Measurements from ENCODE around the gene BBLN. TPM values are rescaled to one million over a fixed set of nuclear protein-coding genes. Genes with fewer than 3 reads are reported as not detected.
"Not testable (repeated sequence)": the region's sequence is repeated elsewhere in the genome, so short reads cannot be mapped to it uniquely, and the experiment has no call there.

Gene BBLN, protein sequence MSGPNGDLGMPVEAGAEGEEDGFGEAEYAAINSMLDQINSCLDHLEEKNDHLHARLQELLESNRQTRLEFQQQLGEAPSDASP
- total RNA-seq (10 to 100 TPM; 53.6 to 55.9 TPM), total RNA-seq (19.0 to 58.1 (median 32.8) reads per million in 172 experiments)
- polyA plus RNA-seq (2013, experiment 1 of 2), result 110 TPM
- 90.5 TPM for polyA plus RNA-seq (2013, experiment 2 of 2)

DNA sequence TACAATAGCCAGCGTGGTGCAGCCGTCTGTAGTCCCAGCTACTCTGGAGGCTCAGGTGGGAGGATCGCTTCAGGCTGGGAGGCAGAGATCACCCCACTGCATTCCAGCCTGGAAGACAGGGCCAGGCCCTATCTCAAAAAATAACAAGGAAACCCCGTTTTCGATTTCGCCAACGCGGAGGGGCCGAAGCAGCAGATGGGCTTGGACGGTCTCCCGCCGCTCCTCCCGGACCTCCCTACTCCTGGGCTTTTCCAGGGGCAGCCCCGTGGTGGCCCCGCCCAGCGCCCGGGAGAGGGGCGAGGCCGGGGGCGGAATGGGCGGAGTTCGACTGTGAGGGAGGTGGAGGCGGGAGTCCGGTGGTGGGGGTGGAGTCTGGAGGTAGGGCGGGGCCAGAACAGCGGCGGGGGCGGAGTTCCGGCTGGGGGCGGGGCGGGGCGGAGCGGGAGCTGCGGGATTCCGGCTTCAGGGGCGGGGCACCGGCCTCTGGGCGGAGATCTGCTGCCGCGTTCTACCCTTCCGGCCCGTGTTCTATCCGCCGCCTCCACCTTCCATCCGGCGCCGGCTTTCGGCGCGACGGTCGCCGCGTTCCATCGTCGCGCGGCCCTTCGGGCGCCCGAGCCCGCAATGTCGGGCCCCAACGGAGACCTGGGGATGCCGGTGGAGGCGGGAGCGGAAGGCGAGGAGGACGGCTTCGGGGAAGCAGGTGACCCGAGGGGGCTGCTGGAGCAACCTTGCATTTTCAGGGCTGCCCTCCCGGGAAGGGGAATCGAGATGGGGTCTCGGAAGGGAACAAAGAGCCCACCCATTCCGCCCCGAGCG is at the start of gene BBLN:
BBLN (plus strand) TSS at position 482 of the 819 bp plus-strand sequence; CDS start at position 625, 143 bp downstream.
- Mint-ChIP-seq H3K4me3 (peak within 1 kb of the TSS; percentile 89), H3K4me1 (ENCODE audit: low read depth) (peaks cover 20% of the 10 kb centered on the region), H3K27ac (peak within 1 kb of the TSS; percentile 92), H3K27me3 (no peaks in the 10 kb centered on the region), H3K36me3 (ENCODE audit: low read depth) (peaks cover 25% of the 10 kb centered on the region), H3K9me3 (no peaks in the 10 kb centered on the region)
- CTCF ChIA-PET, result interaction anchor here (0.6 to 2.9 kb wide), 5 partner anchors 31 to 1738 kb away, joined by 3 to 8 read pairs (median 3); partner anchors contain the start of gene CIZ1
- H3K27me3 ChIP-seq (ENCODE audit: control insufficient read depth in 1 of 2, insufficient read depth in 2 of 2, low read length in 2 of 2), result no peaks in the 10 kb centered on the region
- H3K36me3 ChIP-seq (ENCODE audit: insufficient read depth, low read length), result peaks cover 22% of the 10 kb centered on the region
- peak within 1 kb of the TSS; percentile 97 for H3K4me3 ChIP-seq (ENCODE audit: low read length)
- H3K27ac ChIP-seq (ENCODE audit: low read depth in 1 of 2, low read length in 2 of 2), result peak within 1 kb of the TSS; percentile 77 to 86
- no peaks in the 10 kb centered on the region for H3K9me3 ChIP-seq (ENCODE audit: control insufficient read depth in 1 of 2, insufficient read depth in 1 of 2, low read length in 2 of 2)
- DNase-seq (peak; percentile 86 to 97 (median 92)), ATAC-seq (ENCODE audit: poor library complexity) (peak; percentile 78)
- TF ChIP-seq, protein P1, sequence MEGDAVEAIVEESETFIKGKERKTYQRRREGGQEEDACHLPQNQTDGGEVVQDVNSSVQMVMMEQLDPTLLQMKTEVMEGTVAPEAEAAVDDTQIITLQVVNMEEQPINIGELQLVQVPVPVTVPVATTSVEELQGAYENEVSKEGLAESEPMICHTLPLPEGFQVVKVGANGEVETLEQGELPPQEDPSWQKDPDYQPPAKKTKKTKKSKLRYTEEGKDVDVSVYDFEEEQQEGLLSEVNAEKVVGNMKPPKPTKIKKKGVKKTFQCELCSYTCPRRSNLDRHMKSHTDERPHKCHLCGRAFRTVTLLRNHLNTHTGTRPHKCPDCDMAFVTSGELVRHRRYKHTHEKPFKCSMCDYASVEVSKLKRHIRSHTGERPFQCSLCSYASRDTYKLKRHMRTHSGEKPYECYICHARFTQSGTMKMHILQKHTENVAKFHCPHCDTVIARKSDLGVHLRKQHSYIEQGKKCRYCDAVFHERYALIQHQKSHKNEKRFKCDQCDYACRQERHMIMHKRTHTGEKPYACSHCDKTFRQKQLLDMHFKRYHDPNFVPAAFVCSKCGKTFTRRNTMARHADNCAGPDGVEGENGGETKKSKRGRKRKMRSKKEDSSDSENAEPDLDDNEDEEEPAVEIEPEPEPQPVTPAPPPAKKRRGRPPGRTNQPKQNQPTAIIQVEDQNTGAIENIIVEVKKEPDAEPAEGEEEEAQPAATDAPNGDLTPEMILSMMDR (IDR thresholded peaks at IDR 0.05), result no peak
- intact Hi-C loops (cut with DNase I, micrococcal nuclease), result loop anchor here (1.0 to 10.0 kb wide), 5 partner anchors 31 to 935 kb away; partner anchors contain the start of gene CIZ1 (in 1 of the 2)
- H3K4me1 ChIP-seq (ENCODE audit: insufficient read depth, low read length), result peaks cover 24% of the 10 kb centered on the region
- POLR2A ChIA-PET, result interaction anchor here (0.6 to 4.4 kb wide), 14 partner anchors 10 to 393 kb away, joined by 3 to 29 read pairs (median 5); partner anchors contain the start of genes GOLGA2, NAIF1, PTGES2 and SWI5

DNA sequence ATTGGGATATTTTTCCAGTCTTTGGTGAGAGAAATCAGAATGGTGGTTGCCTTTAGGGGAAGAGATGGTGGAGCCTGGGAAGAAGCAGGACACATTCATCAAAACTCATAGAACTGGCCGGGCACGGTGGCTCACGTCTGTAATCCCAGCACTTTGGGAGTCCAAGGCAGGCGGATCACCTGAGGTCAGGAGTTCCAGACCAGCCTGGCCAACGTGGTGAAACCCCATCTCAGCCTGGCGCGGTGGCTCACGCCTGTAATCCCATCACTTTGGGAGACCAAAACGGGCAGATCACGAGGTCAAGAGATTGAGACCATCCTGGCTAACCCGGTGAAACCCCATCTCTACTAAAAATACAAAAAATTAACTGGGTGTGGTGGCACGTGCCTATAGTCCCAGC is 48.3 kb upstream of the BBLN start:
- peaks cover 47% of the 10 kb centered on the region for H3K36me3 Mint-ChIP-seq (ENCODE audit: low read depth)
- CTCF ChIA-PET; H3K4me1 Mint-ChIP-seq (ENCODE audit: low read depth); DNase-seq; H3K4me3 Mint-ChIP-seq; ATAC-seq (ENCODE audit: poor library complexity); H3K4me3 ChIP-seq (ENCODE audit: low read length); H3K9me3 ChIP-seq (ENCODE audit: control insufficient read depth in 1 of 2, insufficient read depth in 1 of 2, low read length in 2 of 2); H3K4me1 ChIP-seq (ENCODE audit: insufficient read depth, low read length); H3K27ac Mint-ChIP-seq; H3K27ac ChIP-seq (ENCODE audit: low read depth in 1 of 2, low read length in 2 of 2); H3K9me3 Mint-ChIP-seq; H3K27me3 ChIP-seq (ENCODE audit: control insufficient read depth in 1 of 2, insufficient read depth in 2 of 2, low read length in 2 of 2); H3K27me3 Mint-ChIP-seq: not testable (repeated sequence)
- POLR2A ChIA-PET, result interaction anchor here (1.1 kb wide), 1 partner anchor 44 kb away, joined by 3 read pairs; the partner anchor contains the start of genes NAIF1 and SLC25A25
- H3K36me3 ChIP-seq (ENCODE audit: insufficient read depth, low read length), result peaks cover 38% of the 10 kb centered on the region
- intact Hi-C loops (cut with DNase I, micrococcal nuclease), result loop anchor here in 1 of 2 experiments (10.0 kb wide), 1 partner anchor 157 kb away; no protein-coding TSS in a partner anchor

DNA sequence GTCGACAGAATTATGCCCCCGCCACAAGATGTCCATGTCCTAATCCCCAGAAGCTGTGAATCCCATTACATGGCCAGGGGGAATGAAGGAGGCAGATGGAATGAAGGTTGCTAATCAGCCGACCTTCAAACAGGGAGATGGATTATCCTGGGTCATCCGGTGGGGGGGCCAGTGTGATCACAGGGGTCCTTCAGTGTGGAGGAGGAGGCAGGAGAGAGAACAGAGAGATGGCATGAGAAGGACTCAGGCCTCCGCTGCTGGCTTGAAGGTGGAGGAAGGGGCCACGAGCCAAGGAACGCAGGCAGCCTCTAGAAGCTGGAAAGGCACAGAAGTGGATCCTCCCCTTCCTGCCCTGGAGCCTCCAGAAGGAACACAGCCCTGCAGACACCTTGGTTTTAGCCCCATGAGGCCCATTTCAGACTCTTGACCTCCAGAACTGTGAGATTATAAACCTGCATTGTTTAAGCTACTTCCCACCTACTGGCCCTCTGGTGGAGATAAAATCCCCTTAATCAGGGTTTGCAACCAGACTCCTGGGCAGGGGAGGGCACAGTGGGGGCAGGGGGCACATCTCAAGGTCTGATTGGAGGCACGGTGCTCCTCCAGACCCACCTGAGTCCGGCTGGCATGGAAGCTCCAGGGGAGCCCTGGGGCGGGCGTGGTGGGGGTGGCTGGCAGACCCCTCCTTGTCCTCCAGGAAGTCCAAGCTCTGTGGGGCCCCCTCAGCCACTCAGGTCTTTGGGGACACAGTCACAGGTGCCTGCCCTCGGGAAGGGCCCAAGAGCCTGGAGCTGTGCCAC is 46.3 kb upstream of the BBLN start:
- no peak overlapping the region for H3K4me3 Mint-ChIP-seq
- H3K27ac Mint-ChIP-seq, result no peak overlapping the region
- Histone ChIP-seq H3K27ac (ENCODE audit: low read depth in 1 of 2, low read length in 2 of 2) (no peak overlapping the region), H3K36me3 (ENCODE audit: insufficient read depth, low read length) (peaks cover 18% of the 10 kb centered on the region), H3K4me1 (ENCODE audit: insufficient read depth, low read length) (peaks cover 15% of the 10 kb centered on the region), H3K27me3 (ENCODE audit: control insufficient read depth in 1 of 2, insufficient read depth in 2 of 2, low read length in 2 of 2) (no peaks in the 10 kb centered on the region), H3K4me3 (ENCODE audit: low read length) (no peak overlapping the region), H3K9me3 (ENCODE audit: control insufficient read depth in 1 of 2, insufficient read depth in 1 of 2, low read length in 2 of 2) (peaks cover 0 to 5% of the 10 kb centered on the region in 2 experiments)
- H3K36me3 Mint-ChIP-seq (ENCODE audit: low read depth), result peaks cover 35% of the 10 kb centered on the region
- TF ChIP-seq, protein P1 (IDR thresholded peaks at IDR 0.05), result no peak
- POLR2A ChIA-PET, result interaction anchor here (0.6 kb wide), 1 partner anchor 42 kb away, joined by 4 read pairs; no protein-coding TSS in a partner anchor
- H3K4me1 Mint-ChIP-seq (ENCODE audit: low read depth), result peaks cover 10% of the 10 kb centered on the region
- intact Hi-C loops (cut with DNase I, micrococcal nuclease), result loop anchor here in 1 of 2 experiments (10.0 kb wide), 1 partner anchor 159 kb away; no protein-coding TSS in a partner anchor
- H3K27me3 Mint-ChIP-seq, result no peaks in the 10 kb centered on the region
- no peak for ATAC-seq (ENCODE audit: poor library complexity)
- CTCF ChIA-PET, result interaction anchor here (0.7 kb wide), 1 partner anchor 41 kb away, joined by 4 read pairs; no protein-coding TSS in a partner anchor
- no peaks in the 10 kb centered on the region for H3K9me3 Mint-ChIP-seq
- no peak for DNase-seq
